Keratinocyte (primary cell): ENCODE measurements around the gene VSNL1. TPM values are rescaled to one million over a fixed set of nuclear protein-coding genes. Genes with fewer than 3 reads are reported as not detected.

ENCODE experiments used
- DNase-seq: peaks from one replicate; pipeline ENCODE4 v3.0.0-alpha.2; 2011; ENCODE audit warnings: low read depth, missing footprints, low spot score
- FAIRE-seq: peaks from 2 replicates; lab custom pipeline; 2011; peaks lifted over from hg19 to GRCh38; lab: Jason Lieb, UNC
- H2AFZ ChIP-seq: 2 replicates; pipeline ENCODE4 v1.6.0; 2012; ENCODE audit warnings: low read length, control low read depth, inconsistent platforms; ENCODE audit not compliant: control insufficient read depth
- H3K27ac ChIP-seq: 2 replicates; pipeline ENCODE4 v1.5.1; 2011; ENCODE audit warnings: low read length; ENCODE audit not compliant: control insufficient read depth, insufficient read depth
- H3K27me3 ChIP-seq: 3 replicates; pipeline ENCODE4 v1.6.0; 2011; ENCODE audit warnings: low read length; ENCODE audit not compliant: control insufficient read depth, insufficient read depth; ENCODE audit errors: extremely low read depth
- H3K36me3 ChIP-seq, 2 experiments: 2 replicates in 1 of 2; 3 replicates in 1 of 2; pipeline ENCODE4 v1.5.1; 2011; ENCODE audit warnings: low read length in 2 of 2, mild to moderate bottlenecking in 1 of 2; ENCODE audit not compliant: control insufficient read depth in 2 of 2, insufficient read depth in 2 of 2; ENCODE audit errors: extremely low read depth in 1 of 2
- H3K4me1 ChIP-seq: 3 replicates; pipeline ENCODE4 v1.5.1; 2011; ENCODE audit warnings: low read length; ENCODE audit not compliant: control insufficient read depth, insufficient read depth; ENCODE audit errors: extremely low read depth
- H3K4me2 ChIP-seq: 3 replicates; pipeline ENCODE4 v1.6.0; 2011; ENCODE audit warnings: low read depth, low read length; ENCODE audit not compliant: control insufficient read depth, insufficient read depth; ENCODE audit errors: extremely low read depth
- H3K4me3 ChIP-seq, 3 experiments: fragments of 200-600 bp in 1 of 3; sonication (generic) in 1 of 3; 2 replicates in 2 of 3; 3 replicates in 1 of 3; pipeline ENCODE4 v1.5.1; 2011 to 2016; ENCODE audit warnings: low read length in 3 of 3, mild to moderate bottlenecking in 3 of 3, control low read depth in 2 of 3, inconsistent platforms in 1 of 3, low read depth in 1 of 3, mixed read lengths in 1 of 3, mixed run types in 1 of 3, moderate library complexity in 1 of 3; ENCODE audit not compliant: control insufficient read depth in 2 of 3, insufficient read depth in 2 of 3; ENCODE audit errors: extremely low read depth in 1 of 3
- H3K79me2 ChIP-seq: 2 replicates; pipeline ENCODE4 v1.6.0; 2012; ENCODE audit warnings: low read length; ENCODE audit not compliant: control insufficient read depth, insufficient read depth
- H3K9ac ChIP-seq: 3 replicates; pipeline ENCODE4 v1.6.0; 2011; ENCODE audit warnings: low read length; ENCODE audit not compliant: control insufficient read depth, insufficient read depth; ENCODE audit errors: extremely low read depth
- H3K9me1 ChIP-seq: 3 replicates; pipeline ENCODE4 v1.6.0; 2011; ENCODE audit warnings: low read length; ENCODE audit not compliant: control insufficient read depth, insufficient read depth; ENCODE audit errors: extremely low read depth
- H3K9me3 ChIP-seq: 2 replicates; pipeline ENCODE4 v1.5.1; 2012; ENCODE audit warnings: low read depth, low read length; ENCODE audit not compliant: control insufficient read depth
- H4K20me1 ChIP-seq: 3 replicates; pipeline ENCODE4 v1.6.0; 2011; ENCODE audit warnings: low read length; ENCODE audit not compliant: control insufficient read depth, insufficient read depth; ENCODE audit errors: extremely low read depth
- EZH2 ChIP-seq: IDR thresholded peaks from one replicate; pipeline ENCODE4 v1.6.1; 2012; ENCODE audit warnings: inconsistent platforms, mild to moderate bottlenecking, low read length, moderate library complexity
- dilution Hi-C: fragments of 300-500 bp; cut with MboI; formaldehyde crosslinking; loops from one replicate; pipeline ENCODE4 v1.7.0; 2020; ENCODE audit warnings: low sequenced_read_pairs; ENCODE audit not compliant: extremely low pct_ligation_motif_present
- polyA plus RNA-seq, 5 experiments: library from polyadenylated mRNA; depleted of rRNA in 3 of 5; stranded (reverse) in 3 of 5; stranded (forward) in 1 of 5; unstranded in 1 of 5; fragments of >200 nt; gene quantifications; 1 replicate in 1 of 5; 2 replicates in 3 of 5; 3 replicates in 1 of 5; pipeline versions ENCODE4 v1.2.1 to v1.2.3, GENCODE V29; 2011 to 2012; ENCODE audit warnings: missing spikeins in 2 of 5, low read depth in 1 of 5, low replicate concordance in 1 of 5
- TF ChIP-seq, protein P1 (sequence below), 3 experiments: IDR thresholded peaks in 1 of 3; conservative IDR thresholded peaks in 1 of 3; optimal IDR thresholded peaks in 1 of 3; 2 replicates in 2 of 3; 3 replicates in 1 of 3; pipeline versions ENCODE3 to v1.5.1; 2011; ENCODE audit warnings: low read length in 3 of 3, mild to moderate bottlenecking in 3 of 3, moderate library complexity in 2 of 3, control low read depth in 1 of 3, inconsistent platforms in 1 of 3; ENCODE audit not compliant: insufficient read depth in 2 of 3; ENCODE audit errors: extremely low read depth in 1 of 3

Gene VSNL1
- polyA plus RNA-seq, 1 donor (not counting 4 experiments of a cell fraction or from before 2014, with no cell fraction given), result 32.1 TPM

DNA sequence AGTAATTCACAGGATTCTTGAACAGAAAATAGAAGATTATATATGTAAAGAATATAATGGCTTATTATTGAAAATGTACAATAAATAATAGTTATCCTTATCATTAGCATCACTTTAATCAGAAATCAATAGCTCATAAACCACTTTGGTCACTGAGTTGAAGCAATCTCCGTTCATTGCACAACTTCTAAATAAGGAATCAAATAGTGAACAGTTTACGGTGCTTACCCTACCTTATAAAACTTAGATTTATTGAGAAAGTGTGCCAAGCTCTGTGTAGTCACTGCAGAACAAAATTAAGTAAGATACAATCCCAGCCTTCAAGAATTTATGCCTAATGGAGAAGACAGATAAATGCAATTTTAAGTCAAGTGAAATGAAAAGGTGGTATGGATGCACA lies 6.7 kb downstream of the VSNL1 start:
- DNase-seq, result no peak
- Histone ChIP-seq H3K27me3 (no peaks in the 10 kb centered on the region), H4K20me1 (no peaks in the 10 kb centered on the region), H3K9me3 (no peaks in the 10 kb centered on the region), H3K79me2 (peaks cover 12% of the 10 kb centered on the region), H3K4me1 (peaks cover 34% of the 10 kb centered on the region), H3K36me3 (no peaks in the 10 kb centered on the region), H3K27ac (no peak overlapping the region), H3K4me3 (no peak overlapping the region), H2AFZ (no peak overlapping the region), H3K9ac (no peak overlapping the region), H3K9me1 (peaks cover 2% of the 10 kb centered on the region), H3K4me2 (no peak overlapping the region)
- dilution Hi-C loops, result no loop called here
- no peak for FAIRE-seq
- TF ChIP-seq, protein P1, sequence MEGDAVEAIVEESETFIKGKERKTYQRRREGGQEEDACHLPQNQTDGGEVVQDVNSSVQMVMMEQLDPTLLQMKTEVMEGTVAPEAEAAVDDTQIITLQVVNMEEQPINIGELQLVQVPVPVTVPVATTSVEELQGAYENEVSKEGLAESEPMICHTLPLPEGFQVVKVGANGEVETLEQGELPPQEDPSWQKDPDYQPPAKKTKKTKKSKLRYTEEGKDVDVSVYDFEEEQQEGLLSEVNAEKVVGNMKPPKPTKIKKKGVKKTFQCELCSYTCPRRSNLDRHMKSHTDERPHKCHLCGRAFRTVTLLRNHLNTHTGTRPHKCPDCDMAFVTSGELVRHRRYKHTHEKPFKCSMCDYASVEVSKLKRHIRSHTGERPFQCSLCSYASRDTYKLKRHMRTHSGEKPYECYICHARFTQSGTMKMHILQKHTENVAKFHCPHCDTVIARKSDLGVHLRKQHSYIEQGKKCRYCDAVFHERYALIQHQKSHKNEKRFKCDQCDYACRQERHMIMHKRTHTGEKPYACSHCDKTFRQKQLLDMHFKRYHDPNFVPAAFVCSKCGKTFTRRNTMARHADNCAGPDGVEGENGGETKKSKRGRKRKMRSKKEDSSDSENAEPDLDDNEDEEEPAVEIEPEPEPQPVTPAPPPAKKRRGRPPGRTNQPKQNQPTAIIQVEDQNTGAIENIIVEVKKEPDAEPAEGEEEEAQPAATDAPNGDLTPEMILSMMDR (optimal IDR thresholded peaks at IDR 0.05 in 1 of 3, IDR thresholded peaks at IDR 0.05 in 1 of 3, conservative IDR thresholded peaks at IDR 0.05 in 1 of 3; ENCODE audit: extremely low read depth in 1 of 3, insufficient read depth in 2 of 3, low read length in 3 of 3), result no peak
- no peak for TF ChIP-seq EZH2

DNA sequence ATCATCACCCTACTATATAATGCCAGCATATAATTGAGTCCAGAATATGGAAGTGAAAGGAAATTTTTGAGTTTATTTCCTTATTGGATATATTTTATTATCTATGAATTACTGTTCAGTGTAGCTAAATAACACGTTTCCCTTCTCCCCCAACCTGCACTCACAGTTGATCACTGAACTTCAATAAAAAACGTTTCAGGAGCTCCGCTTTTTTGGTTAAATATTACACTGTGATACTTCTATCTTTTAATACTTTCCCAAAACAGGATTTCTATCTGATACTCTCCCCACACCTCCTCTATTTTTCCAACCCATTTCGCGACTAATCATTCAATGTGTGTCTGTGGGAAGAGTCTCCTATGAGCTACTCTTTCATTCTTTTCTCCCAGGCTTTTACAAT lies 7.2 kb downstream of the VSNL1 start:
- FAIRE-seq, result no peak
- Histone ChIP-seq H3K27ac (no peak overlapping the region), H4K20me1 (no peaks in the 10 kb centered on the region), H3K4me2 (no peak overlapping the region), H3K9me1 (peaks cover 2% of the 10 kb centered on the region), H3K79me2 (peaks cover 8% of the 10 kb centered on the region), H3K27me3 (no peaks in the 10 kb centered on the region), H3K9ac (no peak overlapping the region), H3K9me3 (no peaks in the 10 kb centered on the region), H2AFZ (no peak overlapping the region), H3K36me3 (no peaks in the 10 kb centered on the region), H3K4me3 (no peak overlapping the region), H3K4me1 (peaks cover 30% of the 10 kb centered on the region)
- DNase-seq, result no peak
- dilution Hi-C loops, result no loop called here
- TF ChIP-seq, protein P1 (optimal IDR thresholded peaks at IDR 0.05 in 1 of 3, IDR thresholded peaks at IDR 0.05 in 1 of 3, conservative IDR thresholded peaks at IDR 0.05 in 1 of 3; ENCODE audit: extremely low read depth in 1 of 3, insufficient read depth in 2 of 3, low read length in 3 of 3), result no peak
- TF ChIP-seq EZH2, result no peak
